Neural progenitor cell (in vitro differentiated cells): ENCODE measurements around the gene DEDD.

Experiments
- EZH2 ChIP-seq: fragments of 200-600 bp; sonication (generic); IDR thresholded peaks from 2 replicates; pipeline ENCODE4 v1.6.1; 2017; ENCODE audit warnings: antibody characterized with exemption, mild to moderate bottlenecking, moderate library complexity
- EZH2phosphoT487 ChIP-seq: fragments of 200-600 bp; sonication (generic); IDR thresholded peaks from 2 replicates; pipeline ENCODE4 v1.6.1; 2017; ENCODE audit warnings: antibody characterized with exemption
- TF ChIP-seq, protein P1 (sequence below): fragments of 200-600 bp; sonication (generic); IDR thresholded peaks from 2 replicates; pipeline ENCODE4 v1.5.1; 2017; ENCODE audit warnings: antibody characterized with exemption, mild to moderate bottlenecking

DNA sequence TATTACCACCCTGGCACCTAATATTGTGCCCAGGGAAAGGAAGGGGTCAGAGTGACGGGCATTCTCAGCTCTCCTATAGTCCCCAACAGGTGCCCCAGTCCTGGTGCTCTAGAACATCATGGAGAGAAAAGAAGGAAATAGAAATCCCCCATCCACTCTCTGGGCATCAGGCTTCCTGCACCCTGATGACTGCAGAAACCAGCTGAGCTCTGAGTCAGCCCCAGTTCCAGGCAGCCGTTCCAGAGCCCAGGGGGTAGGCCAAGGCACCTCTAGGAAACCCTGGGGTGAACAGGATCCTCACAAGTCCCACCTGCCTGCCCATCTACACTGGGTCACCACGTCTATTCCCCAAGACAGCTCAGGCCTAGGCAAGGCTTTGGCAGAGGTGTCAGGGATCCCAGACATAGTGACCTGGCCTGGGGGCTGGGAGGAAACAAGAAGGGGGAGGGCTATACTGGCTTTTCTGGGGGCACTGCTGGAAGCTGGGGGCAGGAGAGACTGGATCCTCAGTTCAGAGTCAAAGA lies 43.8 kb downstream of the DEDD start:
- TF ChIP-seq, protein P1, sequence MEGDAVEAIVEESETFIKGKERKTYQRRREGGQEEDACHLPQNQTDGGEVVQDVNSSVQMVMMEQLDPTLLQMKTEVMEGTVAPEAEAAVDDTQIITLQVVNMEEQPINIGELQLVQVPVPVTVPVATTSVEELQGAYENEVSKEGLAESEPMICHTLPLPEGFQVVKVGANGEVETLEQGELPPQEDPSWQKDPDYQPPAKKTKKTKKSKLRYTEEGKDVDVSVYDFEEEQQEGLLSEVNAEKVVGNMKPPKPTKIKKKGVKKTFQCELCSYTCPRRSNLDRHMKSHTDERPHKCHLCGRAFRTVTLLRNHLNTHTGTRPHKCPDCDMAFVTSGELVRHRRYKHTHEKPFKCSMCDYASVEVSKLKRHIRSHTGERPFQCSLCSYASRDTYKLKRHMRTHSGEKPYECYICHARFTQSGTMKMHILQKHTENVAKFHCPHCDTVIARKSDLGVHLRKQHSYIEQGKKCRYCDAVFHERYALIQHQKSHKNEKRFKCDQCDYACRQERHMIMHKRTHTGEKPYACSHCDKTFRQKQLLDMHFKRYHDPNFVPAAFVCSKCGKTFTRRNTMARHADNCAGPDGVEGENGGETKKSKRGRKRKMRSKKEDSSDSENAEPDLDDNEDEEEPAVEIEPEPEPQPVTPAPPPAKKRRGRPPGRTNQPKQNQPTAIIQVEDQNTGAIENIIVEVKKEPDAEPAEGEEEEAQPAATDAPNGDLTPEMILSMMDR, result no peak
- TF ChIP-seq EZH2phosphoT487 (no peak), EZH2 (no peak)
